HL-60 (cell line): ENCODE measurements around the gene RNF167.

Experiments used
- GABPA ChIP-seq: IDR thresholded peaks from 2 replicates; pipeline ENCODE4 v1.6.1; 2012; ENCODE audit warnings: low read depth
- POLR2AphosphoS5 ChIP-seq: IDR thresholded peaks from 2 replicates; pipeline ENCODE4 v1.6.1; 2012; ENCODE audit warnings: low read depth
- SPI1 ChIP-seq: IDR thresholded peaks from 2 replicates; pipeline ENCODE4 v1.6.1; 2012; ENCODE audit warnings: low read depth, mild to moderate bottlenecking, borderline replicate concordance
- TF ChIP-seq, protein P1 (sequence below): IDR thresholded peaks from one replicate; pipeline ENCODE4 v1.5.1; 2011; ENCODE audit warnings: low read length, control low read depth, inconsistent platforms; ENCODE audit not compliant: insufficient read depth
- TF ChIP-seq, protein P2 (sequence below): IDR thresholded peaks from 2 replicates; pipeline ENCODE4 v1.6.1; 2012; ENCODE audit warnings: low read depth; ENCODE audit not compliant: insufficient replicate concordance

DNA sequence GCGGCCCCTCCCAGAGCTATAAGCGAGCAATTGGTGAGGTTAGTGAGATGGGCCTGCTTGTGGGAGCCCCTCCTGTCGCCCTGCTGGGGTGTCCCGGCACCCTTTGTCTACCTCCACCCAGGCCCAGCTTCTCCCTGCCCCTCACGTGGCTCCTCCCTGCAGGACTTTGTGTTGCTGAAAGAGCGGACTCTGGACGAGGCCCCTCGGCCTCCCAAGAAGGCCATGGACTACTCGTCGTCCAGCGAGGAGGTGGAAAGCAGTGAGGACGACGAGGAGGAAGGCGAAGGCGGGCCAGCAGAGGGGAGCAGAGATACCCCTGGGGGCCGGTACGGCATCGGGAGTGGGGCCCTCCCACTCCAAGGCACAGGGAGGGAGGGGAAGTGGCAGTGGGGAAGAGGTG, 46.8 kb upstream of the RNF167 start:
- TF ChIP-seq POLR2AphosphoS5 (no peak), GABPA (no peak), SPI1 (no peak)
- TF ChIP-seq, protein P1, sequence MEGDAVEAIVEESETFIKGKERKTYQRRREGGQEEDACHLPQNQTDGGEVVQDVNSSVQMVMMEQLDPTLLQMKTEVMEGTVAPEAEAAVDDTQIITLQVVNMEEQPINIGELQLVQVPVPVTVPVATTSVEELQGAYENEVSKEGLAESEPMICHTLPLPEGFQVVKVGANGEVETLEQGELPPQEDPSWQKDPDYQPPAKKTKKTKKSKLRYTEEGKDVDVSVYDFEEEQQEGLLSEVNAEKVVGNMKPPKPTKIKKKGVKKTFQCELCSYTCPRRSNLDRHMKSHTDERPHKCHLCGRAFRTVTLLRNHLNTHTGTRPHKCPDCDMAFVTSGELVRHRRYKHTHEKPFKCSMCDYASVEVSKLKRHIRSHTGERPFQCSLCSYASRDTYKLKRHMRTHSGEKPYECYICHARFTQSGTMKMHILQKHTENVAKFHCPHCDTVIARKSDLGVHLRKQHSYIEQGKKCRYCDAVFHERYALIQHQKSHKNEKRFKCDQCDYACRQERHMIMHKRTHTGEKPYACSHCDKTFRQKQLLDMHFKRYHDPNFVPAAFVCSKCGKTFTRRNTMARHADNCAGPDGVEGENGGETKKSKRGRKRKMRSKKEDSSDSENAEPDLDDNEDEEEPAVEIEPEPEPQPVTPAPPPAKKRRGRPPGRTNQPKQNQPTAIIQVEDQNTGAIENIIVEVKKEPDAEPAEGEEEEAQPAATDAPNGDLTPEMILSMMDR = no peak
- TF ChIP-seq, protein P2, sequence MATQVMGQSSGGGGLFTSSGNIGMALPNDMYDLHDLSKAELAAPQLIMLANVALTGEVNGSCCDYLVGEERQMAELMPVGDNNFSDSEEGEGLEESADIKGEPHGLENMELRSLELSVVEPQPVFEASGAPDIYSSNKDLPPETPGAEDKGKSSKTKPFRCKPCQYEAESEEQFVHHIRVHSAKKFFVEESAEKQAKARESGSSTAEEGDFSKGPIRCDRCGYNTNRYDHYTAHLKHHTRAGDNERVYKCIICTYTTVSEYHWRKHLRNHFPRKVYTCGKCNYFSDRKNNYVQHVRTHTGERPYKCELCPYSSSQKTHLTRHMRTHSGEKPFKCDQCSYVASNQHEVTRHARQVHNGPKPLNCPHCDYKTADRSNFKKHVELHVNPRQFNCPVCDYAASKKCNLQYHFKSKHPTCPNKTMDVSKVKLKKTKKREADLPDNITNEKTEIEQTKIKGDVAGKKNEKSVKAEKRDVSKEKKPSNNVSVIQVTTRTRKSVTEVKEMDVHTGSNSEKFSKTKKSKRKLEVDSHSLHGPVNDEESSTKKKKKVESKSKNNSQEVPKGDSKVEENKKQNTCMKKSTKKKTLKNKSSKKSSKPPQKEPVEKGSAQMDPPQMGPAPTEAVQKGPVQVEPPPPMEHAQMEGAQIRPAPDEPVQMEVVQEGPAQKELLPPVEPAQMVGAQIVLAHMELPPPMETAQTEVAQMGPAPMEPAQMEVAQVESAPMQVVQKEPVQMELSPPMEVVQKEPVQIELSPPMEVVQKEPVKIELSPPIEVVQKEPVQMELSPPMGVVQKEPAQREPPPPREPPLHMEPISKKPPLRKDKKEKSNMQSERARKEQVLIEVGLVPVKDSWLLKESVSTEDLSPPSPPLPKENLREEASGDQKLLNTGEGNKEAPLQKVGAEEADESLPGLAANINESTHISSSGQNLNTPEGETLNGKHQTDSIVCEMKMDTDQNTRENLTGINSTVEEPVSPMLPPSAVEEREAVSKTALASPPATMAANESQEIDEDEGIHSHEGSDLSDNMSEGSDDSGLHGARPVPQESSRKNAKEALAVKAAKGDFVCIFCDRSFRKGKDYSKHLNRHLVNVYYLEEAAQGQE = no peak
